Activated CD4-positive, CD25-positive, alpha-beta regulatory T cell (primary cell): ENCODE results near the gene WSB1.
"Not testable (repeated sequence)": the region's sequence is repeated elsewhere in the genome, so short reads cannot be mapped to it uniquely, and the experiment has no call there.

ENCODE experiments used
- DNase-seq, 4 experiments: peaks; one replicate each; lab custom pipeline; 2025; lab: John Stamatoyannopoulos, UW

Gene WSB1

GRCh38 chr17:27279132-27279531 lies 14.8 kb upstream of the WSB1 start:
- not testable (repeated sequence) for DNase-seq

- DNase-seq: no peak
These were observed 13.4 kb upstream of the WSB1 start for GRCh38 chr17:27280527-27280926.

- no peak for DNase-seq
These were observed 12.5 kb upstream of the WSB1 start for GRCh38 chr17:27281438-27281837.

- DNase-seq: no peak
These were observed 11.8 kb upstream of the WSB1 start for GRCh38 chr17:27282054-27282551.

- DNase-seq: no peak
These were observed 10.9 kb upstream of the WSB1 start for GRCh38 chr17:27283060-27283459.

GRCh38 chr17:27283751-27284150 lies 10.2 kb upstream of the WSB1 start:
- DNase-seq: no peak

GRCh38 chr17:27284811-27285415 lies 9.0 kb upstream of the WSB1 start:
- no peak for DNase-seq

- no peak for DNase-seq
These were observed 8.4 kb upstream of the WSB1 start for GRCh38 chr17:27285516-27285915.

GRCh38 chr17:27288183-27288582 lies 5.7 kb upstream of the WSB1 start:
- no peak for DNase-seq

- DNase-seq: no peak
These were observed 4.1 kb upstream of the WSB1 start for GRCh38 chr17:27289856-27290255.

- no peak for DNase-seq
These were observed 2.9 kb upstream of the WSB1 start for GRCh38 chr17:27290916-27291598.

GRCh38 chr17:27293359-27293897 lies 486 bp upstream of the WSB1 start:
- DNase-seq: no peak

- no peak for DNase-seq
These were observed 1.0 kb downstream of the WSB1 start for GRCh38 chr17:27294689-27295630.

- DNase-seq: no peak
These were observed 2.0 kb downstream of the WSB1 start for GRCh38 chr17:27295945-27296344.

- no peak for DNase-seq
These were observed 2.6 kb downstream of the WSB1 start for GRCh38 chr17:27296428-27296979.

- no peak for DNase-seq
These were observed 5.6 kb downstream of the WSB1 start for GRCh38 chr17:27299384-27300049.

GRCh38 chr17:27303734-27304133 lies 9.8 kb downstream of the WSB1 start:
- DNase-seq: no peak

- no peak for DNase-seq
These were observed 12.4 kb downstream of the WSB1 start for GRCh38 chr17:27306276-27306835.

GRCh38 chr17:27310565-27311110 lies 16.7 kb downstream of the WSB1 start:
- DNase-seq: no peak

- DNase-seq: no peak
These were observed 19.4 kb downstream of the WSB1 start for GRCh38 chr17:27313301-27313700.

- no peak for DNase-seq
These were observed 21.4 kb downstream of the WSB1 start for GRCh38 chr17:27315322-27315721.
